ENCODE data around the gene SCP2D1. TPM values are rescaled to one million over a fixed set of nuclear protein-coding genes. Genes with fewer than 3 reads are reported as not detected.

Gene SCP2D1
- total RNA-seq, 3 donors from 2014 or later = not detected

DNA sequence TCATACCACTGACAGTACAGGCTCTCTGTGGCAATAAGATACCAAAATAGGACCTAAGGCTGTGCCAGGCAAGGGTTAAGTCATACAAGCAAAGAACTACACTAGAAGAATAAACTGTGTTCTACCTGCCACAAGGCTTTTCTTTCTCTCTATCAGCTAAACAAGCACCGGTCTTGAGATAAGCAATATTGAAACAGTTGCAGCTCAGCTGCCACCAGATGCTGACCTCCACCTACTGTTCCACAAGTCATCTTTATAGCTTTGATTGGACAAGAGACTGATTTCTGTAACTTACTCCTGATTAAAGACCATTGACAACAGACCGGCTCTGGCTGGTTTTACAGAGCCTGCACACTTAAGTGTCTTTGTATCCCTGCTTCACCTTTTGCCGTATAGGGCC is 24.1 kb downstream of the SCP2D1 start:
- H3K4me1 ChIP-seq (ENCODE audit: low read depth) = no peaks in the 10 kb centered on the region
- no peaks in the 10 kb centered on the region for H3K36me3 ChIP-seq (ENCODE audit: low read depth)
- intact Hi-C loops (cut with DNase I, micrococcal nuclease) = no loop called here
- H3K4me3 ChIP-seq = no peak overlapping the region
- TF ChIP-seq CTCF (IDR thresholded peaks at IDR 0.05) = no peak
- ATAC-seq (peak; percentile 20), DNase-seq (no peak)
- H3K9me3 ChIP-seq = no peaks in the 10 kb centered on the region

GRCh38 chr20:18839507-18840247 is 26.1 kb downstream of the SCP2D1 start:
- ATAC-seq (no peak), DNase-seq (no peak)
- intact Hi-C loops (cut with DNase I, micrococcal nuclease) = no loop called here
- no peaks in the 10 kb centered on the region for H3K4me1 ChIP-seq (ENCODE audit: low read depth)
- H3K36me3 ChIP-seq (ENCODE audit: low read depth) = no peaks in the 10 kb centered on the region
- no peak overlapping the region for H3K4me3 ChIP-seq
- no peak for TF ChIP-seq CTCF (IDR thresholded peaks at IDR 0.05)
- H3K9me3 ChIP-seq = no peaks in the 10 kb centered on the region

- no peak for ATAC-seq
- Histone ChIP-seq H3K4me3 (no peak overlapping the region), H3K4me1 (ENCODE audit: low read depth) (no peaks in the 10 kb centered on the region), H3K9me3 (no peaks in the 10 kb centered on the region), H3K36me3 (ENCODE audit: low read depth) (no peaks in the 10 kb centered on the region)
- no peak for DNase-seq
- no peak for TF ChIP-seq CTCF (IDR thresholded peaks at IDR 0.05)
- intact Hi-C loops (cut with DNase I, micrococcal nuclease) = no loop called here
Measured at GRCh38 chr20:18840248-18840645, 26.7 kb downstream of the SCP2D1 start.

DNA sequence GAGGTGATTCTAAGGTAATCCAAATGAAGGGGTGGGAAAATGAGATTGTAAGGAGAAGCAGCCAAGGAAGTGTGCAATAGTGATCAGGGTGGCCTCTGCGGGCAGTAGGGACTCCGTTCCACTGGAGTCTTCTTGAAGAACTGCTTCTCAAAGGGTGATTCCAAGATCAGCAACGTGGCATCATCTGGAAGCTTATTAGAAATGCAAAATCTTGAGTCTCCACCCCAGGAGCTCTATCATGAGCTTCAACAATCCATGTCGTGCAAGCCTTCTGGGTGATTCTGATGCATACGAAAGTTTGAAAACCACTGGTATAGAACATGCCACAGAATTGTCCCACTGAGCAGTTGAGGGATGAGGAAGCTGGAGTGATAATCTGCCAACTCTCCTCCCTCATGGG is 31.4 kb downstream of the SCP2D1 start:
- DNase-seq (no peak), ATAC-seq (no peak)
- H3K9me3 ChIP-seq = no peaks in the 10 kb centered on the region
- no peak overlapping the region for H3K4me3 ChIP-seq
- intact Hi-C loops (cut with DNase I, micrococcal nuclease) = no loop called here
- no peaks in the 10 kb centered on the region for H3K36me3 ChIP-seq (ENCODE audit: low read depth)
- no peak for TF ChIP-seq CTCF (IDR thresholded peaks at IDR 0.05)
- H3K4me1 ChIP-seq (ENCODE audit: low read depth) = no peaks in the 10 kb centered on the region

DNA sequence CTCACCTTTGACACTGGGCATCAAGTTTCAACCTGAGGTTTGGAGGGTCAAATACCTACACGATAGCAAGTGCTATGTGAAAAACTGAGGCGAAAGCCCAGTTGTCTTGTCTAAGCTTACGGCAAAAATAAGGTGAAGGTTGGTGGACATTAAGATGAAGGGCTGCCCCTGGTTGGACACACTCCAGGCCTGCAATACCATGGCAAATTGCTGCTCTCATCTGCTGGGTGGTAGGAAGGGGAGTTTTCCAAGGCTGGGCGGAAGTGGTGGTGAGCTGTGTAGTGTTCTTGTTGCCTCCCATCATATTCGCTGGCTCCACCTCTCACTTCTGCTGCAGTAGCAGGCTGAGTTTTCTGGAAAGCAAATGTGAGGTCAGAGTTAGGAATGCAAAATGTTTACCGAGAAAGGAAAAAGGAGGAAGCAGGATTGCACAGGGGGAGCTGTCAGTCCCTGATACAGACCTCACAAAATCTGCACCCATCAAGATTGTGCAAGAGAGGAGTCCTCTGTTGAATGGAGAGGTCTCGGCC is 33.7 kb downstream of the SCP2D1 start:
- Histone ChIP-seq H3K9me3 (no peaks in the 10 kb centered on the region), H3K36me3 (ENCODE audit: low read depth) (no peaks in the 10 kb centered on the region), H3K4me1 (ENCODE audit: low read depth) (no peaks in the 10 kb centered on the region), H3K4me3 (no peak overlapping the region)
- ATAC-seq = no peak
- intact Hi-C loops (cut with DNase I, micrococcal nuclease) = no loop called here
- no peak for TF ChIP-seq CTCF (IDR thresholded peaks at IDR 0.05)
- no peak for DNase-seq
